Cardiac muscle cell (in vitro differentiated cells and primary cell): Measurements from ENCODE around the gene ZSWIM3. TPM values are rescaled to one million over a fixed set of nuclear protein-coding genes. Genes with fewer than 3 reads are reported as not detected.
"Not testable (repeated sequence)": the region's sequence is repeated elsewhere in the genome, so short reads cannot be mapped to it uniquely, and the experiment has no call there.

Source experiments
- DNase-seq, 2 donors: peaks; one replicate each; pipeline versions ENCODE4 v3.0.0 to v3.0.0-alpha.2; 2010 to 2017; ENCODE audit warnings: low read depth in 1 of 2, low spot score in 1 of 2
- H3K27ac ChIP-seq: fragments of 200-600 bp; sonication (generic); 2 replicates; pipeline ENCODE4 v1.5.1; 2016
- H3K27me3 ChIP-seq: fragments of 200-600 bp; sonication (generic); 2 replicates; pipeline ENCODE4 v1.6.0; 2016; ENCODE audit warnings: control low read depth
- H3K36me3 ChIP-seq: fragments of 200-600 bp; sonication (generic); 2 replicates; pipeline ENCODE4 v1.5.1; 2016; ENCODE audit warnings: control low read depth
- H3K4me1 ChIP-seq: fragments of 200-600 bp; sonication (generic); 2 replicates; pipeline ENCODE4 v1.8.1; 2017; ENCODE audit warnings: low read depth, mild to moderate bottlenecking, mixed run types
- H3K4me3 ChIP-seq: fragments of 200-600 bp; sonication (generic); 2 replicates; pipeline ENCODE4 v1.5.1; 2016; ENCODE audit warnings: mild to moderate bottlenecking
- H3K9me3 ChIP-seq: fragments of 200-600 bp; sonication (generic); 2 replicates; pipeline ENCODE4 v1.5.1; 2017; ENCODE audit warnings: low read depth, mild to moderate bottlenecking, control low read depth
- polyA plus RNA-seq: library from polyadenylated mRNA; unstranded; fragments of >200 nt; fragmentation: Nextera tagmentation; extraction: Ambion mirVana; gene quantifications from 2 replicates; pipeline ENCODE4 v1.2.1, GENCODE V29; 2016
- total RNA-seq: library from RNA; depleted of rRNA; stranded (reverse); fragments of >200 nt; gene quantifications from 2 replicates; pipeline ENCODE4 v1.2.3, GENCODE V29; 2016
- TF ChIP-seq, protein P1 (sequence below): IDR thresholded peaks from 2 replicates; pipeline ENCODE4 v1.5.1; 2012; ENCODE audit warnings: low read depth, mild to moderate bottlenecking, low read length

The ZSWIM3 gene
- total and polyA plus RNA-seq, 2 experiments from 2014 or later = 2.2 to 8.0 TPM

DNA sequence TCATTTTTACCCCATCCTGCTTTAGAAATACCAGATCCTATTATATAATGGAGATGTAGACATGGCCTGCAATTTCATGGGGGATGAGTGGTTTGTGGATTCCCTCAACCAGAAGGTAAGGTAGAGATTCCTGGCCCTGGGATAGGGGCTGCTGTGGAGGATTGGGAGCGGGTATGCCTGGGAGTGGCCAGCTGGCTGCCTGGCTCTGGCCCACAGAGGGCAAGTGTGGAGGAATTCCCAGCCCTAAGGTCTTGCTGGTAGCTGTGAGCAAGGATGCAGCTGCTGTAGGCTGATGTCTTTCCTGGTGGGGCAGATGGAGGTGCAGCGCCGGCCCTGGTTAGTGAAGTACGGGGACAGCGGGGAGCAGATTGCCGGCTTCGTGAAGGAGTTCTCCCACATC is 40.3 kb downstream of the ZSWIM3 start:
- no peaks in the 10 kb centered on the region for H3K4me1 ChIP-seq
- no peaks in the 10 kb centered on the region for H3K9me3 ChIP-seq
- no peak for DNase-seq
- no peak overlapping the region for H3K27ac ChIP-seq
- no peaks in the 10 kb centered on the region for H3K27me3 ChIP-seq
- H3K4me3 ChIP-seq = no peak overlapping the region
- TF ChIP-seq, protein P1, sequence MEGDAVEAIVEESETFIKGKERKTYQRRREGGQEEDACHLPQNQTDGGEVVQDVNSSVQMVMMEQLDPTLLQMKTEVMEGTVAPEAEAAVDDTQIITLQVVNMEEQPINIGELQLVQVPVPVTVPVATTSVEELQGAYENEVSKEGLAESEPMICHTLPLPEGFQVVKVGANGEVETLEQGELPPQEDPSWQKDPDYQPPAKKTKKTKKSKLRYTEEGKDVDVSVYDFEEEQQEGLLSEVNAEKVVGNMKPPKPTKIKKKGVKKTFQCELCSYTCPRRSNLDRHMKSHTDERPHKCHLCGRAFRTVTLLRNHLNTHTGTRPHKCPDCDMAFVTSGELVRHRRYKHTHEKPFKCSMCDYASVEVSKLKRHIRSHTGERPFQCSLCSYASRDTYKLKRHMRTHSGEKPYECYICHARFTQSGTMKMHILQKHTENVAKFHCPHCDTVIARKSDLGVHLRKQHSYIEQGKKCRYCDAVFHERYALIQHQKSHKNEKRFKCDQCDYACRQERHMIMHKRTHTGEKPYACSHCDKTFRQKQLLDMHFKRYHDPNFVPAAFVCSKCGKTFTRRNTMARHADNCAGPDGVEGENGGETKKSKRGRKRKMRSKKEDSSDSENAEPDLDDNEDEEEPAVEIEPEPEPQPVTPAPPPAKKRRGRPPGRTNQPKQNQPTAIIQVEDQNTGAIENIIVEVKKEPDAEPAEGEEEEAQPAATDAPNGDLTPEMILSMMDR = no peak
- peaks cover 64% of the 10 kb centered on the region for H3K36me3 ChIP-seq

DNA sequence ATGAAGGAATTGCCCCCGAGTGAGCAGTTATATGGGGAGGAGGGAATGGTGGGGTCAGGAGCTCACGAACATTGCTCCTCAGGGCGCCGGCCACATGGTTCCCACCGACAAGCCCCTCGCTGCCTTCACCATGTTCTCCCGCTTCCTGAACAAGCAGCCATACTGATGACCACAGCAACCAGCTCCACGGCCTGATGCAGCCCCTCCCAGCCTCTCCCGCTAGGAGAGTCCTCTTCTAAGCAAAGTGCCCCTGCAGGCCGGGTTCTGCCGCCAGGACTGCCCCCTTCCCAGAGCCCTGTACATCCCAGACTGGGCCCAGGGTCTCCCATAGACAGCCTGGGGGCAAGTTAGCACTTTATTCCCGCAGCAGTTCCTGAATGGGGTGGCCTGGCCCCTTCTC is 40.9 kb downstream of the ZSWIM3 start:
- no peaks in the 10 kb centered on the region for H3K9me3 ChIP-seq
- no peak overlapping the region for H3K27ac ChIP-seq
- no peaks in the 10 kb centered on the region for H3K27me3 ChIP-seq
- H3K4me1 ChIP-seq = no peaks in the 10 kb centered on the region
- H3K4me3 ChIP-seq = no peak overlapping the region
- peaks cover 64% of the 10 kb centered on the region for H3K36me3 ChIP-seq
- DNase-seq = no peak
- TF ChIP-seq, protein P1 = no peak

DNA sequence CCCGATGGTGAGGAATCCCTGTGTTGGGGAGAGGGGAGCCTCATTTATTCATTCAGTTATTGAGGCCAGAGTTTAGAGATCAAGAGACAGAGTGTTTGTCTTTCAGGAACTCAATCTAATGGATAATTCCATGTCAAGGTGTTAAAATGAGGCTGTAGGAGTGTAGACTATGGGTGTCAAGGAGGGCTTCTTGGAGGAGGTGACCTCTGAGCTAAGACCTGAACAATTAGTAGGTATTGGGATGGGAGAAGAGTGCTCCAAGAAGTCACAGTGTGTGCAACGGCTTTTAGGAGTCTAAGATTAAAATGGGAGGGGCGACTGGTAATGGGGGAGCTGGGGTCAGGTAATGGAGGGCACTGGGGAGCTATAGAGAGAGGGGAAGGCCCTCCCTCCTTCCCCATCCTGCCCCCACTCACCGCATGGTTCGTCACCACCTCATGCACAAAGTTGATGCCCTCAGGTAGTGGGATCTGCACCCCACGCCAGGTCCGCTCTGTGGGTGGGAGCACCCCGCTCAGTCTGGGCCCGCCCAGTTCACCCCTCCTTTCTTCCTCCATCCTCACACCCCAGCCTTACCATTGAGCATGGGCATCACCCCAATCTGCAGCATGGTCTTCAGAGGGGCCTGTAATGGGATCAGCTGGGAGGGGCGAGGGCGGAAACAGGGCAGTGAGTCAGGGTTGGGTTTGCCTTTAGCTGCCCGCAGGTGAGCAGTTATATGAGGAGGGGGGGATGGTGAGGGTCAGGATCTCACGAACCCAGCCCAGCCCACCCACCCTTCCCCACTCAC is 41.8 kb downstream of the ZSWIM3 start:
- Histone ChIP-seq H3K4me3 (no peak overlapping the region), H3K27ac (no peak overlapping the region), H3K9me3 (no peaks in the 10 kb centered on the region), H3K4me1 (no peaks in the 10 kb centered on the region), H3K27me3 (no peaks in the 10 kb centered on the region), H3K36me3 (peaks cover 63% of the 10 kb centered on the region)
- TF ChIP-seq, protein P1 = no peak
- no peak for DNase-seq

DNA sequence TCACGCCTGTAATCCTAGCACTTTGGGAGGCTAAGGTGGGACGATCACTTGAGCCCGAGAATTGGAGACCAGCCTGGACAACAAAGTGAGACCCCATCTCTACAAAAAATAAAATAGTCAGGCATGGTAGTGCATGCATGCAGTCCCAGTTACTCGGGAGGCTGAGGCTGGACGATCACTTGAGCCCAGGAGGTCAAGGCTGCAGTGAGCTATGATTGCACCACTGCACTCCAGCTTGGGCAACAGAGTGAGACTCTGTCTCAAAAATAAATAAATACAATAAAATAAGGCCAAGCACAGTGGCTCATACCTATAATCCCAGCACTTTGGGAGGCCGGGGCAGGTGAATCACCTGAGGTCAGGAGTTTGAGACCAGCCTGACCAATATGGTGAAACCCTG is 43.9 kb downstream of the ZSWIM3 start:
- H3K27ac ChIP-seq, H3K4me3 ChIP-seq, H3K27me3 ChIP-seq, DNase-seq, H3K4me1 ChIP-seq, H3K9me3 ChIP-seq: not testable (repeated sequence)
- H3K36me3 ChIP-seq = peaks cover 63% of the 10 kb centered on the region

DNA sequence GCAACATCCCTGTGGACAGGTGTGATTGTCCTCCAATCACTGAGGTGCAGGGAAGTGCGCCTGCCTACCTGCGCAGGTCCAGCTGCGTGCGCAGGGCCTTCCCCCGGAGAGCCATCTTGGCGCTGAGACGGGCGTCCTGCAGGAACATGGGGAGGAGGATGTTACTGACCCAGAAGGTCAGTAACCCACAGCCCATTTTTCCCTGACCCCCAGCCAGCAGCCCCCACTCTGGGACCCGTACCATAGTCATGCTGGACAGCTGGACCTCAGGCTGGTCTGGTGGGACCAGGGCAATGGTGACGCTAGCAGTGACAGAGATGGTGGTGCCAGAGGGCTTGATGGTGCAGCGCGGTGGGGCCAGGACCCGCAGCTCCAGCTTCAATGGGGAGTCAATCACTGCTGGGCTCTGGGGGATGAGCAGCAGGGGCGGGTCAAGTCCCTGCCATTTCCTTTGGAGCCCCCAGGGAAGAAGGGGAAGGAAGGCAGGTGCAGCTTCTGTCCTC is 44.8 kb downstream of the ZSWIM3 start:
- no peaks in the 10 kb centered on the region for H3K27me3 ChIP-seq
- no peak for DNase-seq
- H3K4me3 ChIP-seq = no peak overlapping the region
- no peak overlapping the region for H3K27ac ChIP-seq
- H3K36me3 ChIP-seq = peaks cover 56% of the 10 kb centered on the region
- H3K4me1 ChIP-seq = no peaks in the 10 kb centered on the region
- TF ChIP-seq, protein P1 = no peak
- no peaks in the 10 kb centered on the region for H3K9me3 ChIP-seq

DNA sequence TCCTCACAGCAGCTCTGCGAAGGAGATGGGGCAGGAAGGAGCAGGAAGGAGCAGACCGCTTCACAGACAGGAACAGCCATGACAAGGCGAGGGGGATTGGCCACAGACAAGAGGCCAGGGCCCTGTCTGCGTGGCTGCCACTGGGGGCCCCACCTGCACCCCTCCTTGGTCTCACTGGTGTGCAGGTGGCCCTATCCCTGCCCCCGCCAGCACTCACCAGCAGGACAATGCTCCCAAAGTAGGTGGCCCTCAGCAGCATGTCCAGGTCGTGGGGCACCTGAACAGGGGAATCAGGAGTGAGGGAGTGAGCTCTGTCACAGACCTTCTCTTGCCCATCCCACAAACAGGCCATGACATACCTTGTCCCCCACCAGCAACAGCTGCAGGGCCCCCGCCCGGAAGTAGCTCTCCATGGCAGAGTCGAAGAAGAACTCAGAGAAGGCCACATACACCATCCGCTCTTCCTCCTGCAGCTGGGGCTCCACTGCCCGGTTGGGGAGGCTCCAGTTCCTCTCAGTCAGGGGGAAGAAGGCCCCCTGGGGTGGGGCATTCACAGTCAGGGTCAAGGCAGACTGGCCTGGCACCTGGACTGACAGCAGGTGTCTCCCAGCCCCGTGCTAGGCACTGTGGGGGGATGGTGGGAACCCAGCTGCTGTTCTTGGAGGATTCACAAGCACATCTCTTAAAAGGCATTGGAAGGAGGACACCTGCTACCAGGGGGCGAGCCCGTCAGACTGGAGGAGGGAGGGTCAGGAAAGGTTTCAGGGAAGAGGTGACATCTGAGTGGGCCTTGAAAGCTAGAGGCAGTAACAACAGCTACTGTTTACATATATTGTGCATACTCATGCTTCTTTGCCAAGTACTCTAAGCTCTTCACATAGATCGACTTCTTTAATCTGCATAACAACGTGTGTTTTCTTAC is 47.4 kb downstream of the ZSWIM3 start:
- no peak overlapping the region for H3K27ac ChIP-seq
- peaks cover 44% of the 10 kb centered on the region for H3K36me3 ChIP-seq
- TF ChIP-seq, protein P1 = no peak
- no peak overlapping the region for H3K4me3 ChIP-seq
- no peaks in the 10 kb centered on the region for H3K4me1 ChIP-seq
- DNase-seq = no peak
- H3K27me3 ChIP-seq = no peaks in the 10 kb centered on the region
- no peaks in the 10 kb centered on the region for H3K9me3 ChIP-seq
